ENCODE measurements around the gene CNOT1. TPM values are rescaled to one million over a fixed set of nuclear protein-coding genes. Genes with fewer than 3 reads are reported as not detected.
"Not testable (repeated sequence)": the region's sequence is repeated elsewhere in the genome, so short reads cannot be mapped to it uniquely, and the experiment has no call there.

The CNOT1 gene
- total RNA-seq, 4 donors from 2014 or later: 54.7 to 119 (median 87.2) TPM

DNA sequence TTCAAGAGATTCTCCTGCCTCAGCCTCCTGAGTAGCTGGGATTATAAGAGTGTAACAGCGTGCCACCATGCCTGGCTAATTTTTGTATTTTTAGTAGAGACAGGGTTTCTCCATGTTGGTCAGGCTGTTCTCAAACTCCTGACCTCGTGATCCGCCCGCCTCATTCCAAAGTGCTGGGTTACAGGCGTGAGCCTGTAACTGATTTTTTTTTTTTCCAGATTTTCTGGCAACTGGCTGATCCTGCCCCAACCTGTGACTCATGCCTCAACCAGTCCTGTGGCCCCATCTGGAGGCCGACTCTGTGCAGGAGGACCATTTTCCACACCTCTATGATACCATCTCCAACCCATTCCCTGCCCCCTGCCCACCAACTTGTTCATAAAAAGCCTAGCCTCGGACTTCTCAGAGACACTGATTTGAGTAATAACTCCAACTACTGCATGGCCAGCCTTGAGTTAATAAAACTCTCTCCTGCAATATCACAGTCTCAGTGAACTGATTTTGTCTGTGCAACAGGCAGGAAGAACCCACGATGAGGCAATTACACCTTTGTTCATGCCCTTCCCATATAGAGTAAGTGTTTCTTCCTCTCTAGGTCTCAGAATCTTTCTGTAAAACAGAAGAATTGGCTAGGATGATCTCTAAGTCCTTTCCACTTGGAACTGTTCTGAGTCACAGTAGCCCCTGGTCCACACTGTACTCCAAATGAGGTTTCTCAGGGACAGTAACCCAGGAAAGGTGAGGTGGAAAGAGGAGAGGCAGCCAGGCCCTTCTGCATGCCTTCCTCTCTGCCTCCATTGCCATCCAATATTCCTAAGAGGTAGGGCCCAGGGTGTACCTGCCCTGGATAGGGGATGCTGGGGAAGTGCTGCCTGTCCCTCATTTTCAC, 8.8 kb upstream of the CNOT1 start:
- TF ChIP-seq, protein P1, sequence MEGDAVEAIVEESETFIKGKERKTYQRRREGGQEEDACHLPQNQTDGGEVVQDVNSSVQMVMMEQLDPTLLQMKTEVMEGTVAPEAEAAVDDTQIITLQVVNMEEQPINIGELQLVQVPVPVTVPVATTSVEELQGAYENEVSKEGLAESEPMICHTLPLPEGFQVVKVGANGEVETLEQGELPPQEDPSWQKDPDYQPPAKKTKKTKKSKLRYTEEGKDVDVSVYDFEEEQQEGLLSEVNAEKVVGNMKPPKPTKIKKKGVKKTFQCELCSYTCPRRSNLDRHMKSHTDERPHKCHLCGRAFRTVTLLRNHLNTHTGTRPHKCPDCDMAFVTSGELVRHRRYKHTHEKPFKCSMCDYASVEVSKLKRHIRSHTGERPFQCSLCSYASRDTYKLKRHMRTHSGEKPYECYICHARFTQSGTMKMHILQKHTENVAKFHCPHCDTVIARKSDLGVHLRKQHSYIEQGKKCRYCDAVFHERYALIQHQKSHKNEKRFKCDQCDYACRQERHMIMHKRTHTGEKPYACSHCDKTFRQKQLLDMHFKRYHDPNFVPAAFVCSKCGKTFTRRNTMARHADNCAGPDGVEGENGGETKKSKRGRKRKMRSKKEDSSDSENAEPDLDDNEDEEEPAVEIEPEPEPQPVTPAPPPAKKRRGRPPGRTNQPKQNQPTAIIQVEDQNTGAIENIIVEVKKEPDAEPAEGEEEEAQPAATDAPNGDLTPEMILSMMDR (IDR thresholded peaks at IDR 0.05 in 4 of 5, conservative IDR thresholded peaks at IDR 0.05 in 1 of 5): no peak
- TF ChIP-seq POLR2A (IDR thresholded peaks at IDR 0.05): no peak
- intact Hi-C loops (cut with DNase I; ENCODE audit: low total_unique reads) (no loop called here), in situ Hi-C loops (cut with MboI; ENCODE audit: low sequenced_read_pairs in 4 of 4) (loop anchor here in 1 of 4 donors (25.0 kb wide), 1 partner anchor 401 kb away; a partner anchor contains a TSS)
- no peaks in the 10 kb centered on the region for H3K27me3 ChIP-seq
- peak in 1 of 2 donors; percentile 24 for DNase-seq
- H3K36me3 ChIP-seq: no peaks in the 10 kb centered on the region
- ATAC-seq: peak; percentile 44 to 68
- no peak overlapping the region for H3K4me3 ChIP-seq
- H3K9me3 ChIP-seq: no peaks in the 10 kb centered on the region
- H3K27ac ChIP-seq: no peak overlapping the region
- no peaks in the 10 kb centered on the region for H3K4me1 ChIP-seq

DNA sequence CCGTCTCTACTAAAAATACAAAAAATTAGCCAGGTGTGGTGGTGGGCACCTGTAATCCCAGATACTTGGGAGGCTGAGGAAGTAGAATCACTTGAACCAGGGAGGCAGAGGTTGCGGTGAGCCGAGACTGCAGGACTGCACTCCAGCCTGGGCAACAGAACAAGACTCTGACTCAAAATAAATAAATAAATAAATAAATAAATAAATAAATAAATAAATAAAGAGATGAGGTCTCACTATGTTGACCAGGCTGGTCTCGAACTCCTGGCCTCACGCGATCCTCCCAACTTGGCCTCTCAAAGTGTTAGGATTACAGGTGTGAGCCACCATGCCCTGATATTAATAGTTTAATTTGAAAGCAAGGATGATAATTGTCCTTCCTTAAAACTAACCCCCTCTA, 7.4 kb upstream of the CNOT1 start:
- H3K27ac ChIP-seq; intact Hi-C loops (cut with DNase I; ENCODE audit: low total_unique reads): not testable (repeated sequence)
- in situ Hi-C loops (cut with MboI; ENCODE audit: low sequenced_read_pairs in 4 of 4): loop anchor here in 1 of 4 donors (25.0 kb wide), 1 partner anchor 400 kb away; a partner anchor contains a TSS

DNA sequence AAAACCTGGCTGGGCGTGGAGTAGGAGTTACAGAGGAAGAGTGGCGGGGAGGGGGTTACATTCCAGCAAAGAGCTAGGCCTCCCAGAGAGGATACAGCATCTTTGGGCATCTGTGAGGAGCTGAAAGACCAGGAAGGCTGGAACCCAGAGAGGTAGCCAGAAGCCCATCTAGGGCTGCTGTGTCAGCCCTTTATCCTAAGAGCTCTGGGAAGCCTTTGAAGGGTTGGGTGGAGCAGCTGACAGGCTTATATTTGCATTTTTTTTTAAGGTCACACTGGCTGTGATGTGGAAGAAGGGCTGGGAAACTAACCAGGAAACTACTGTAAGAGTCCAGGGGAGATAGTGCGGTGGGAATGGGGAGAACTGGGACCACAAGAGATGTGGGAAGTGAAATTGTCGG, 6.8 kb upstream of the CNOT1 start:
- H3K4me1 ChIP-seq: no peaks in the 10 kb centered on the region
- DNase-seq (no peak), ATAC-seq (no peak)
- no peaks in the 10 kb centered on the region for H3K9me3 ChIP-seq
- H3K36me3 ChIP-seq: no peaks in the 10 kb centered on the region
- intact Hi-C loops (cut with DNase I; ENCODE audit: low total_unique reads): no loop called here
- no peaks in the 10 kb centered on the region for H3K27me3 ChIP-seq
- H3K27ac ChIP-seq: no peak overlapping the region
- no peak overlapping the region for H3K4me3 ChIP-seq
- in situ Hi-C loops (cut with MboI; ENCODE audit: low sequenced_read_pairs in 4 of 4): loop anchor here in 1 of 4 donors (25.0 kb wide), 1 partner anchor 399 kb away; a partner anchor contains a TSS
- TF ChIP-seq POLR2A (IDR thresholded peaks at IDR 0.05): no peak
- TF ChIP-seq, protein P1 (IDR thresholded peaks at IDR 0.05 in 4 of 5, conservative IDR thresholded peaks at IDR 0.05 in 1 of 5): no peak

More for the DNA sequence above, 7.4 kb upstream of the CNOT1 start:
- not testable (repeated sequence) for H3K4me1 ChIP-seq, DNase-seq, H3K27me3 ChIP-seq, H3K9me3 ChIP-seq, H3K4me3 ChIP-seq, H3K36me3 ChIP-seq, ATAC-seq

DNA sequence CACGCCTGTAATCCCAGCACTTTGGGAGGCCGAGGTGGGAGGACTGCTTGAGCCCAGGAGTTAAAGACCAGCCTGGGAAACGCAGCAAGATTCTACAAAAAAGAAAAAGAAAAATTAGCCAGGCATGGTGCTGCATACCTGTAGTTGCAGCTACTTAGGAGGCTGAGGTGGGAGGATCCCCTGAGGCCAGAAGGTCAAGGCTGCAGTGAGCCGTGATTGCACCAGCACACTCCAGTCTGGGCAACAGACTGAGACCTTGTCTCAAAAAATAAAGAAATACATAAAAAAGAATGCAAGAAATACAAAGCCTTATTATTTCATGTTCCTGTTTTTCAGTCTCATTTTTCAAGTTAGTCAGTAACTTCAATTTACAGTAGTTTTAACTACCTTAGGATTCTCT, 5.9 kb upstream of the CNOT1 start:
- ATAC-seq (no peak), DNase-seq (no peak)
- Histone ChIP-seq H3K4me1 (peaks cover 0 to 2% of the 10 kb centered on the region in 2 donors), H3K27ac (no peak overlapping the region), H3K36me3 (no peaks in the 10 kb centered on the region), H3K9me3 (no peaks in the 10 kb centered on the region), H3K4me3 (no peak overlapping the region), H3K27me3 (no peaks in the 10 kb centered on the region)
- TF ChIP-seq, protein P1 (IDR thresholded peaks at IDR 0.05 in 4 of 5, conservative IDR thresholded peaks at IDR 0.05 in 1 of 5): no peak
- no peak for TF ChIP-seq POLR2A (IDR thresholded peaks at IDR 0.05)
- intact Hi-C loops (cut with DNase I; ENCODE audit: low total_unique reads): no loop called here
- in situ Hi-C loops (cut with MboI; ENCODE audit: low sequenced_read_pairs in 4 of 4): loop anchor here in 1 of 4 donors (25.0 kb wide), 1 partner anchor 398 kb away; a partner anchor contains a TSS

DNA sequence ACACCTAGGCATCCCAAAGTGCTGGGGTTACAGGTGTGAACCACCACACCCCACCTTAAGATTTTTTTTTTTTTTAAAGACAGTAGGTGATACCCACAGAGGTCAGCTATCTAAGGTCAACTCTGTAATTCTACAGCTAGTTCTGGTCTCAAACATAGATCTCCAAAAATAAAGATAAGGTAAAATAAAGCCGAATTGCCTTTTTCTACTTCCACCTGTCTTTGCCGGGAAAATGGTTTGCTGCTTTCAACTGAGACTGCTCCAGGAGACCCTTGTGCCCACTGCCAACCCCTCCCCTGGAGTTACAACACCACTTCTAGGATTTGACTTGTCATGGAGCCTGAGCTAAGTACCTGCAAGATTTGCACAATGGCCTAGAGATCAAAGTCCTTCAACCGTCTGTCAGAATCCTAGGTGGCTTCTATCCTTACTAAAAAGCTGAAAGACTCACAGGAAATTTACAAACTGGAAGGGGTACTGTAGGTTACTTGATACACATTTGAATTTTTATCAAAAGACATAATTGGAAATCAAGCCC, 4.7 kb upstream of the CNOT1 start:
- ATAC-seq: no peak
- intact Hi-C loops (cut with DNase I; ENCODE audit: low total_unique reads): loop anchor here (5.0 kb wide), 1 partner anchor 897 kb away; the partner anchor contains the start of gene KATNB1
- TF ChIP-seq, protein P1 (IDR thresholded peaks at IDR 0.05 in 4 of 5, conservative IDR thresholded peaks at IDR 0.05 in 1 of 5): no peak
- TF ChIP-seq POLR2A (IDR thresholded peaks at IDR 0.05): no peak

More for the DNA sequence above, 4.7 kb upstream of the CNOT1 start:
- DNase-seq: no peak
- H3K27ac ChIP-seq: no peak overlapping the region
- H3K27me3 ChIP-seq: no peaks in the 10 kb centered on the region
- H3K4me3 ChIP-seq: no peak overlapping the region
- H3K4me1 ChIP-seq: peaks cover 0 to 2% of the 10 kb centered on the region in 2 donors
- in situ Hi-C loops (cut with MboI; ENCODE audit: low sequenced_read_pairs in 4 of 4): loop anchor here in 1 of 4 donors (25.0 kb wide), 1 partner anchor 397 kb away; a partner anchor contains a TSS
- no peaks in the 10 kb centered on the region for H3K36me3 ChIP-seq
- no peaks in the 10 kb centered on the region for H3K9me3 ChIP-seq
